CD8-positive, alpha-beta memory T cell (primary cell): Measurements from ENCODE around the gene EMC9. TPM values are rescaled to one million over a fixed set of nuclear protein-coding genes. Genes with fewer than 3 reads are reported as not detected.

Source experiments
- CTCF ChIA-PET: fragments of 350-600 bp; sonication (Branson Sonifier 250); formaldehyde crosslinking; loops from one replicate; lab custom pipeline; 2021; ENCODE audit warnings: antibody characterized with exemption; lab: Charles Lee
- POLR2A ChIA-PET: fragments of 350-600 bp; sonication (Branson Sonifier 250); formaldehyde crosslinking; loops from one replicate; lab custom pipeline; 2021; ENCODE audit warnings: antibody characterized with exemption; lab: Charles Lee
- DNase-seq, 5 donors: peaks; one replicate each; pipeline versions ENCODE4 v3.0.0 to v3.0.0-alpha.2; 2020 to 2022; ENCODE audit warnings: mixed read lengths in 1 of 5
- H3K27ac ChIP-seq: one replicate; pipeline ENCODE4 v1.7.0; 2013; ENCODE audit warnings: low read depth, mild to moderate bottlenecking, low read length, moderate library complexity
- H3K27me3 ChIP-seq: 2 replicates; pipeline ENCODE4 v1.7.0; 2013; ENCODE audit warnings: low read length, mild to moderate bottlenecking; ENCODE audit not compliant: insufficient read depth, poor library complexity, severe bottlenecking
- H3K36me3 ChIP-seq: 2 replicates; pipeline ENCODE4 v1.7.0; 2013; ENCODE audit warnings: mild to moderate bottlenecking, low read length, moderate library complexity; ENCODE audit not compliant: insufficient read depth
- H3K4me1 ChIP-seq: 2 replicates; pipeline ENCODE4 v1.7.0; 2013; ENCODE audit warnings: mild to moderate bottlenecking, low read length, moderate library complexity; ENCODE audit not compliant: insufficient read depth
- H3K4me3 ChIP-seq: 2 replicates; pipeline ENCODE4 v1.7.0; 2013; ENCODE audit warnings: mild to moderate bottlenecking, low read length
- H3K9me3 ChIP-seq: 2 replicates; pipeline ENCODE4 v1.7.0; 2013; ENCODE audit warnings: mild to moderate bottlenecking, low read length
- H3K27ac Mint-ChIP-seq, 8 donors: one replicate each; pipeline ENCODE4 v1.8.0; 2020 to 2021; ENCODE audit warnings: mixed read lengths in 8 of 8, mild to moderate bottlenecking in 6 of 8, inconsistent platforms in 3 of 8, moderate library complexity in 3 of 8
- H3K27me3 Mint-ChIP-seq, 2 donors: one replicate each; pipeline ENCODE4 v1.8.0; 2020 to 2021; ENCODE audit warnings: mixed read lengths in 2 of 2, mild to moderate bottlenecking in 1 of 2, moderate library complexity in 1 of 2
- H3K36me3 Mint-ChIP-seq, 3 donors: one replicate each; pipeline ENCODE4 v1.8.0; 2020 to 2021; ENCODE audit warnings: mixed read lengths in 3 of 3, inconsistent platforms in 1 of 3, mild to moderate bottlenecking in 1 of 3
- H3K4me1 Mint-ChIP-seq, 3 donors: one replicate each; pipeline ENCODE4 v1.8.0; 2020 to 2021; ENCODE audit warnings: mixed read lengths in 3 of 3, inconsistent platforms in 1 of 3, mild to moderate bottlenecking in 1 of 3
- H3K4me3 Mint-ChIP-seq, 7 donors: one replicate each; pipeline ENCODE4 v1.8.0; 2020 to 2021; ENCODE audit warnings: mixed read lengths in 7 of 7, mild to moderate bottlenecking in 6 of 7, moderate library complexity in 4 of 7, inconsistent platforms in 2 of 7
- H3K9me3 Mint-ChIP-seq, 5 donors: one replicate each; pipeline ENCODE4 v1.8.0; 2020 to 2022; ENCODE audit warnings: mixed read lengths in 5 of 5, mild to moderate bottlenecking in 3 of 5, moderate library complexity in 2 of 5, inconsistent platforms in 1 of 5
- polyA plus RNA-seq: library from polyadenylated mRNA; unstranded; fragments of 300-500 nt; fragmentation: Illumina TruSeq; gene quantifications from one replicate; pipeline ENCODE4 v1.2.3, GENCODE V29; 2021
- total RNA-seq, 2 experiments: library from RNA; stranded (reverse); gene quantifications; one replicate each; pipeline ENCODE4 v1.2.3, GENCODE V29; 2021

The EMC9 gene
- total and polyA plus RNA-seq, 3 experiments from 2014 or later = 15.0 to 30.2 (median 28.1) TPM

DNA sequence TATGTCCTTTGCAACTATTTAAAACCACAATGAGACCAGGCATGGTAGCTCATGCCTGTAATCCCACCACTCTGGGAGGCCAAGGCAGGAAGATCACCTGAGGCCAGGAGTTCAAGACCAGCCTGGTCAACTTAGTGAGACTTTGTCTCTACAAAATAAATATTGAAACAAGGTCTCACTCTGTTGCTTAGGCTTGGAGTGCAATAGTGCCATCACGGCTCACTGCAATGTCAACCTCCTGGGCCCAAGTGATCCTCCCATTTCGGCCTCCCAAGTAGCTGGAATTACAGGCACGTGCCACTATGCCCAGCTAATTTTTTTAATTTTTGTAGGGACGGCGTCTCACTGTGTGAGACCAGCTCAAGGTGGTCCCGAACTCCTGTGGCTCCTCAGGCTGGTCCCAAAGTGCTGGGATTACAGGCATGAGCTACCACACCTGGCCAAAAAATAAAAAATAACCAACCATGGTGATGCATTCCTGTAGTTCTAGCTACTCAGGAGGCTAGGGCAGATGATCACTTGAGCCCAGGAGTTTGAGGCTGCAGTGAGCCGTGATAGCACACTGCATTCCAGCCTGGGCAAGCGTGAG, 11.9 kb downstream of the EMC9 start:
- H3K36me3 ChIP-seq = no peaks in the 10 kb centered on the region
- no peak overlapping the region for H3K27ac ChIP-seq
- Mint-ChIP-seq H3K36me3 (peaks cover 0 to 9% (median 2%) of the 10 kb centered on the region in 3 donors), H3K4me1 (peaks cover 15 to 19% (median 16%) of the 10 kb centered on the region in 3 donors), H3K9me3 (no peaks in the 10 kb centered on the region), H3K27me3 (no peaks in the 10 kb centered on the region), H3K4me3 (no peak overlapping the region), H3K27ac (peak overlapping the region in 1 of 8 donors; percentile 33)
- ChIA-PET POLR2A (interaction anchor here (0.6 to 1.0 kb wide), 2 partner anchors 17 to 563 kb away, joined by 3 to 4 read pairs; partner anchors contain the start of gene PSME2), CTCF (interaction anchor here (0.6 to 1.3 kb wide), 3 partner anchors 12 to 1557 kb away, joined by 3 to 6 read pairs (median 3); partner anchors contain the start of genes EMC9 and IRF9)
- no peak for DNase-seq
- H3K27me3 ChIP-seq = no peaks in the 10 kb centered on the region
- H3K9me3 ChIP-seq = no peaks in the 10 kb centered on the region
- peaks cover 16% of the 10 kb centered on the region for H3K4me1 ChIP-seq
- H3K4me3 ChIP-seq = no peak overlapping the region

DNA sequence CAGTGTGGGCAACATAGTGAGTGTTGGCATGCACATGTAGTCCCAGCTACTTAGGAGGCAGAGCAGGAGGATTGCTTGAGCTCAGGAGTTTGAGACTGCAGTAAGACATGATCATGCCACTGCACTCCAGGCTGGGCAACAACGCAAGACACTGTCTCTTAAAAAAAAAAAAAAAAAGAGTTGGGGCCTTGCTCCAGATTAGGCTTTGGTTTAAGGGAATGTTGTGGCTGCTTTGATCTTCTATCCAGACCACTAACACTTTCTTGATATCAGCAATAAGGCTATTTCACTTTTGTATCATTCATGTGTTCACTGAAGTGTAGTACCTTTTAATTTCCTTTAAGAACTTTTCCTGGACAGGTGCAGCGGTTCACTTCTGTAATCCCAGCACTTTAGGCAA, 13.7 kb downstream of the EMC9 start:
- peaks cover 11 to 15% (median 11%) of the 10 kb centered on the region in 3 donors for H3K4me1 Mint-ChIP-seq
- no peaks in the 10 kb centered on the region for H3K9me3 Mint-ChIP-seq
- H3K27ac ChIP-seq = no peak overlapping the region
- no peak for DNase-seq
- H3K27me3 ChIP-seq = no peaks in the 10 kb centered on the region
- H3K27ac Mint-ChIP-seq = peak overlapping the region in 1 of 8 donors; percentile 21
- H3K36me3 ChIP-seq = peaks cover 14% of the 10 kb centered on the region
- H3K27me3 Mint-ChIP-seq = no peaks in the 10 kb centered on the region
- CTCF ChIA-PET = interaction anchor here (1.5 to 3.3 kb wide), 4 partner anchors 8 to 33 kb away, joined by 4 to 11 read pairs (median 5); partner anchors contain the start of genes IRF9 and PSME1
- no peak overlapping the region for H3K4me3 Mint-ChIP-seq
- no peaks in the 10 kb centered on the region for H3K9me3 ChIP-seq
- POLR2A ChIA-PET = interaction anchor here (0.5 to 0.9 kb wide), 3 partner anchors 8 to 25 kb away, joined by 4 to 5 read pairs (median 4); partner anchors contain the start of gene PSME1
- peaks cover 11% of the 10 kb centered on the region for H3K4me1 ChIP-seq
- H3K36me3 Mint-ChIP-seq = peaks cover 0 to 27% (median 5%) of the 10 kb centered on the region in 3 donors
- H3K4me3 ChIP-seq = no peak overlapping the region

DNA sequence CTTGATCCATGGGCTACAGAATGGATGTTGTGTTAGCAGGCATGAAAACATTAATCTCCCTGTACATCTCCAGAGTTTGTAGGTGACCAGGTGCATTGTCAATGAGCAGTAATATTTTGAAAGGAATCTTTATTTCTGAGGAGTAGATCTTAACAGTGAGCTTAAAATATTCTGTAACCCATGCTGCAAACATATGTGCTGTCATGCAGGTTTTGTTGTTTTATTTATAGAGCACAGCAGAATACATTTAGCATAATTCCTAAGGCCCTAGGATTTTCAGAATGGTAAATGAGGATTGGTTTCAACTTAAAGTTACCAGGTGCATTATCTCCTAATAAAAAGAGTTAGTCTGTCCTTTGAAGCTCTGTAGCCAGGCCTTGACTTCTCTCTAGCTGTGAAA, 14.5 kb downstream of the EMC9 start:
- H3K27ac Mint-ChIP-seq = no peak overlapping the region
- H3K36me3 Mint-ChIP-seq = peaks cover 0 to 31% (median 5%) of the 10 kb centered on the region in 3 donors
- CTCF ChIA-PET = interaction anchor here (1.3 to 3.3 kb wide), 4 partner anchors 9 to 34 kb away, joined by 4 to 11 read pairs (median 5); partner anchors contain the start of genes IRF9 and PSME1

GRCh38 chr14:24123424-24124417, 17.7 kb downstream of the EMC9 start:
- ChIA-PET CTCF (interaction anchor here (1.2 to 2.3 kb wide), 3 partner anchors 12 to 119 kb away, joined by 3 to 6 read pairs (median 5); partner anchors contain the start of genes IRF9, PSME1 and TINF2), POLR2A (no interaction called here)
- Histone ChIP-seq H3K9me3 (no peaks in the 10 kb centered on the region), H3K27me3 (no peaks in the 10 kb centered on the region), H3K27ac (no peak overlapping the region), H3K36me3 (peaks cover 45% of the 10 kb centered on the region), H3K4me1 (no peaks in the 10 kb centered on the region), H3K4me3 (no peak overlapping the region)
- H3K36me3 Mint-ChIP-seq = peaks cover 5 to 54% (median 16%) of the 10 kb centered on the region in 3 donors
- peak overlapping the region in 1 of 7 donors; percentile 35 for H3K4me3 Mint-ChIP-seq
- no peak for DNase-seq
- no peaks in the 10 kb centered on the region for H3K9me3 Mint-ChIP-seq
- peak overlapping the region in 4 of 8 donors; percentile 29 to 46 (median 34) for H3K27ac Mint-ChIP-seq
- H3K4me1 Mint-ChIP-seq = peaks cover 0 to under 1% (median 0%) of the 10 kb centered on the region in 3 donors
- H3K27me3 Mint-ChIP-seq = no peaks in the 10 kb centered on the region

More for the DNA sequence above, 14.5 kb downstream of the EMC9 start:
- Mint-ChIP-seq H3K9me3 (no peaks in the 10 kb centered on the region), H3K27me3 (no peaks in the 10 kb centered on the region), H3K4me1 (peaks cover 4 to 7% (median 7%) of the 10 kb centered on the region in 3 donors), H3K4me3 (no peak overlapping the region)
- POLR2A ChIA-PET = interaction anchor here (0.5 to 2.2 kb wide), 5 partner anchors 8 to 25 kb away, joined by 4 to 9 read pairs (median 5); partner anchors contain the start of gene PSME1
- Histone ChIP-seq H3K36me3 (peaks cover 17% of the 10 kb centered on the region), H3K4me1 (peaks cover 4% of the 10 kb centered on the region), H3K27ac (no peak overlapping the region), H3K27me3 (no peaks in the 10 kb centered on the region), H3K9me3 (no peaks in the 10 kb centered on the region), H3K4me3 (no peak overlapping the region)
- no peak for DNase-seq

- ChIA-PET POLR2A (no interaction called here), CTCF (interaction anchor here (1.2 to 1.3 kb wide), 3 partner anchors 9 to 119 kb away, joined by 3 to 6 read pairs (median 3); partner anchors contain the start of genes IRF9 and TINF2)
- peak overlapping the region in 2 of 8 donors; percentile 34 to 63 for H3K27ac Mint-ChIP-seq
- no peaks in the 10 kb centered on the region for H3K27me3 Mint-ChIP-seq
- no peaks in the 10 kb centered on the region for H3K27me3 ChIP-seq
- H3K36me3 Mint-ChIP-seq = peaks cover 5 to 62% (median 21%) of the 10 kb centered on the region in 3 donors
- no peak for DNase-seq
- H3K4me1 ChIP-seq = no peaks in the 10 kb centered on the region
- H3K9me3 Mint-ChIP-seq = no peaks in the 10 kb centered on the region
- peaks cover 2 to 9% (median 2%) of the 10 kb centered on the region in 3 donors for H3K4me1 Mint-ChIP-seq
- no peak overlapping the region for H3K27ac ChIP-seq
- no peak overlapping the region for H3K4me3 ChIP-seq
- H3K4me3 Mint-ChIP-seq = no peak overlapping the region
- H3K9me3 ChIP-seq = no peaks in the 10 kb centered on the region
- peaks cover 53% of the 10 kb centered on the region for H3K36me3 ChIP-seq
These were observed 18.5 kb downstream of the EMC9 start for GRCh38 chr14:24122898-24123297.

GRCh38 chr14:24122416-24122815, 19.0 kb downstream of the EMC9 start:
- peak overlapping the region in 1 of 8 donors; percentile 43 for H3K27ac Mint-ChIP-seq
- no peak overlapping the region for H3K27ac ChIP-seq

DNA sequence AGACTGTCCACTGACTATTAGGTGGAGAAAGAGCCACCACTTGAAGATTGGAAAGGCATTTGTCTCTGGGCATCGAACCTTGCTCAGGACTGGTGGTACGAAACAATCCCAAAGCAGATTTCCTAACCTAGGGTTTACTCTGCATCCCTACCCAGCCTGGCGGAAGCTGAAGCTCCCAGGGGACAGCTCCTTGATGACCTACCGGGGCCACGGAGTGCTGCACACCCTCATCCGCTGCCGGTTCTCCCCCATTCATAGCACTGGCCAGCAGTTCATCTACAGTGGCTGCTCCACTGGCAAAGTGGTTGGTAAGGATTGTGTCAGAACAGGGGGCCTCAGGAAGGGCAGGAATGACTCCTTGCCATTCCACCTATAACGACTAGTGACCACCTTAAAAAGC, 20.2 kb downstream of the EMC9 start:
- ChIA-PET CTCF (no interaction called here), POLR2A (no interaction called here)
- Mint-ChIP-seq H3K4me1 (peaks cover 14 to 23% (median 17%) of the 10 kb centered on the region in 3 donors), H3K27me3 (no peaks in the 10 kb centered on the region), H3K9me3 (no peaks in the 10 kb centered on the region), H3K4me3 (no peak overlapping the region), H3K36me3 (peaks cover 5 to 78% (median 27%) of the 10 kb centered on the region in 3 donors), H3K27ac (no peak overlapping the region)
- H3K9me3 ChIP-seq = no peaks in the 10 kb centered on the region
- peaks cover 14% of the 10 kb centered on the region for H3K4me1 ChIP-seq
- H3K27me3 ChIP-seq = no peaks in the 10 kb centered on the region
- H3K36me3 ChIP-seq = peaks cover 61% of the 10 kb centered on the region
- no peak for DNase-seq
- H3K4me3 ChIP-seq = no peak overlapping the region
- no peak overlapping the region for H3K27ac ChIP-seq

More at GRCh38 chr14:24122416-24122815, 19.0 kb downstream of the EMC9 start:
- Mint-ChIP-seq H3K36me3 (peaks cover 5 to 67% (median 21%) of the 10 kb centered on the region in 3 donors), H3K27me3 (no peaks in the 10 kb centered on the region), H3K9me3 (no peaks in the 10 kb centered on the region), H3K4me3 (no peak overlapping the region), H3K4me1 (peaks cover 4 to 13% (median 7%) of the 10 kb centered on the region in 3 donors)
- ChIA-PET POLR2A (no interaction called here), CTCF (interaction anchor here (1.3 kb wide), 2 partner anchors 9 to 39 kb away, joined by 3 to 6 read pairs; partner anchors contain the start of gene IRF9)
- Histone ChIP-seq H3K9me3 (no peaks in the 10 kb centered on the region), H3K27me3 (no peaks in the 10 kb centered on the region), H3K4me3 (no peak overlapping the region), H3K4me1 (peaks cover 2% of the 10 kb centered on the region), H3K36me3 (peaks cover 58% of the 10 kb centered on the region)
- no peak for DNase-seq
